Measurements from ENCODE around the gene GLA.

DNA sequence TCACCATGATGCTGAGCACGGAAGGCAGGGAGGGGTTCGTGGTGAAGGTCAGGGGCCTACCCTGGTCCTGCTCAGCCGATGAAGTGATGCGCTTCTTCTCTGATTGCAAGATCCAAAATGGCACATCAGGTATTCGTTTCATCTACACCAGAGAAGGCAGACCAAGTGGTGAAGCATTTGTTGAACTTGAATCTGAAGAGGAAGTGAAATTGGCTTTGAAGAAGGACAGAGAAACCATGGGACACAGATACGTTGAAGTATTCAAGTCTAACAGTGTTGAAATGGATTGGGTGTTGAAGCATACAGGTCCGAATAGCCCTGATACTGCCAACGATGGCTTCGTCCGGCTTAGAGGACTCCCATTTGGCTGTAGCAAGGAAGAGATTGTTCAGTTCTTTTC, 4.3 kb upstream of the GLA start:
- no peak for TF ChIP-seq CTCF (IDR thresholded peaks at IDR 0.05; ENCODE audit: low read depth, low read length, missing input control)
- no peak for TF ChIP-seq EGR1 (IDR thresholded peaks at IDR 0.05; ENCODE audit: low read depth in 2 of 2)
- no peak for TF ChIP-seq SP1 (IDR thresholded peaks at IDR 0.05)
- no peak for TF ChIP-seq GABPA (IDR thresholded peaks at IDR 0.05 in 1 of 2, conservative IDR thresholded peaks at IDR 0.05 in 1 of 2)
- TF ChIP-seq, protein P1, sequence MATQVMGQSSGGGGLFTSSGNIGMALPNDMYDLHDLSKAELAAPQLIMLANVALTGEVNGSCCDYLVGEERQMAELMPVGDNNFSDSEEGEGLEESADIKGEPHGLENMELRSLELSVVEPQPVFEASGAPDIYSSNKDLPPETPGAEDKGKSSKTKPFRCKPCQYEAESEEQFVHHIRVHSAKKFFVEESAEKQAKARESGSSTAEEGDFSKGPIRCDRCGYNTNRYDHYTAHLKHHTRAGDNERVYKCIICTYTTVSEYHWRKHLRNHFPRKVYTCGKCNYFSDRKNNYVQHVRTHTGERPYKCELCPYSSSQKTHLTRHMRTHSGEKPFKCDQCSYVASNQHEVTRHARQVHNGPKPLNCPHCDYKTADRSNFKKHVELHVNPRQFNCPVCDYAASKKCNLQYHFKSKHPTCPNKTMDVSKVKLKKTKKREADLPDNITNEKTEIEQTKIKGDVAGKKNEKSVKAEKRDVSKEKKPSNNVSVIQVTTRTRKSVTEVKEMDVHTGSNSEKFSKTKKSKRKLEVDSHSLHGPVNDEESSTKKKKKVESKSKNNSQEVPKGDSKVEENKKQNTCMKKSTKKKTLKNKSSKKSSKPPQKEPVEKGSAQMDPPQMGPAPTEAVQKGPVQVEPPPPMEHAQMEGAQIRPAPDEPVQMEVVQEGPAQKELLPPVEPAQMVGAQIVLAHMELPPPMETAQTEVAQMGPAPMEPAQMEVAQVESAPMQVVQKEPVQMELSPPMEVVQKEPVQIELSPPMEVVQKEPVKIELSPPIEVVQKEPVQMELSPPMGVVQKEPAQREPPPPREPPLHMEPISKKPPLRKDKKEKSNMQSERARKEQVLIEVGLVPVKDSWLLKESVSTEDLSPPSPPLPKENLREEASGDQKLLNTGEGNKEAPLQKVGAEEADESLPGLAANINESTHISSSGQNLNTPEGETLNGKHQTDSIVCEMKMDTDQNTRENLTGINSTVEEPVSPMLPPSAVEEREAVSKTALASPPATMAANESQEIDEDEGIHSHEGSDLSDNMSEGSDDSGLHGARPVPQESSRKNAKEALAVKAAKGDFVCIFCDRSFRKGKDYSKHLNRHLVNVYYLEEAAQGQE (IDR thresholded peaks at IDR 0.05): no peak
- TF ChIP-seq, protein P2, sequence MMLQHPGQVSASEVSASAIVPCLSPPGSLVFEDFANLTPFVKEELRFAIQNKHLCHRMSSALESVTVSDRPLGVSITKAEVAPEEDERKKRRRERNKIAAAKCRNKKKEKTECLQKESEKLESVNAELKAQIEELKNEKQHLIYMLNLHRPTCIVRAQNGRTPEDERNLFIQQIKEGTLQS (IDR thresholded peaks at IDR 0.05): no peak
- TF ChIP-seq YY1 (IDR thresholded peaks at IDR 0.05): no peak
- no peak for TF ChIP-seq RAD21 (IDR thresholded peaks at IDR 0.05)
- no peak for TF ChIP-seq JUND (IDR thresholded peaks at IDR 0.05)
- no peak for TF ChIP-seq MAX (IDR thresholded peaks at IDR 0.05)
- no peak for TF ChIP-seq RXRA (IDR thresholded peaks at IDR 0.05)
- TF ChIP-seq, protein P3, sequence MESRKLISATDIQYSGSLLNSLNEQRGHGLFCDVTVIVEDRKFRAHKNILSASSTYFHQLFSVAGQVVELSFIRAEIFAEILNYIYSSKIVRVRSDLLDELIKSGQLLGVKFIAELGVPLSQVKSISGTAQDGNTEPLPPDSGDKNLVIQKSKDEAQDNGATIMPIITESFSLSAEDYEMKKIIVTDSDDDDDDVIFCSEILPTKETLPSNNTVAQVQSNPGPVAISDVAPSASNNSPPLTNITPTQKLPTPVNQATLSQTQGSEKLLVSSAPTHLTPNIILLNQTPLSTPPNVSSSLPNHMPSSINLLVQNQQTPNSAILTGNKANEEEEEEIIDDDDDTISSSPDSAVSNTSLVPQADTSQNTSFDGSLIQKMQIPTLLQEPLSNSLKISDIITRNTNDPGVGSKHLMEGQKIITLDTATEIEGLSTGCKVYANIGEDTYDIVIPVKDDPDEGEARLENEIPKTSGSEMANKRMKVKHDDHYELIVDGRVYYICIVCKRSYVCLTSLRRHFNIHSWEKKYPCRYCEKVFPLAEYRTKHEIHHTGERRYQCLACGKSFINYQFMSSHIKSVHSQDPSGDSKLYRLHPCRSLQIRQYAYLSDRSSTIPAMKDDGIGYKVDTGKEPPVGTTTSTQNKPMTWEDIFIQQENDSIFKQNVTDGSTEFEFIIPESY (IDR thresholded peaks at IDR 0.05): no peak

Data from liver (tissue), 3 donors.